ENCODE data around the gene NSG1. TPM values are rescaled to one million over a fixed set of nuclear protein-coding genes. Genes with fewer than 3 reads are reported as not detected.

Gene NSG1
- total RNA-seq, 2 donors from 2014 or later: 14.4 to 19.6 TPM

- Histone ChIP-seq H3K4me1 (no peaks in the 10 kb centered on the region), H3K36me3 (no peaks in the 10 kb centered on the region), H3K27me3 (no peaks in the 10 kb centered on the region), H3K4me3 (no peak overlapping the region), H3K27ac (no peak overlapping the region), H3K9me3 (no peaks in the 10 kb centered on the region)
- no peak for TF ChIP-seq CTCF (IDR thresholded peaks at IDR 0.05)
- DNase-seq (ENCODE audit: low spot score): no peak
These were observed 16.1 kb downstream of the NSG1 start for GRCh38 chr4:4402966-4403365.

GRCh38 chr4:4405358-4405962 is 18.6 kb downstream of the NSG1 start:
- H3K4me1 ChIP-seq: no peaks in the 10 kb centered on the region
- TF ChIP-seq CTCF (IDR thresholded peaks at IDR 0.05): no peak

DNA sequence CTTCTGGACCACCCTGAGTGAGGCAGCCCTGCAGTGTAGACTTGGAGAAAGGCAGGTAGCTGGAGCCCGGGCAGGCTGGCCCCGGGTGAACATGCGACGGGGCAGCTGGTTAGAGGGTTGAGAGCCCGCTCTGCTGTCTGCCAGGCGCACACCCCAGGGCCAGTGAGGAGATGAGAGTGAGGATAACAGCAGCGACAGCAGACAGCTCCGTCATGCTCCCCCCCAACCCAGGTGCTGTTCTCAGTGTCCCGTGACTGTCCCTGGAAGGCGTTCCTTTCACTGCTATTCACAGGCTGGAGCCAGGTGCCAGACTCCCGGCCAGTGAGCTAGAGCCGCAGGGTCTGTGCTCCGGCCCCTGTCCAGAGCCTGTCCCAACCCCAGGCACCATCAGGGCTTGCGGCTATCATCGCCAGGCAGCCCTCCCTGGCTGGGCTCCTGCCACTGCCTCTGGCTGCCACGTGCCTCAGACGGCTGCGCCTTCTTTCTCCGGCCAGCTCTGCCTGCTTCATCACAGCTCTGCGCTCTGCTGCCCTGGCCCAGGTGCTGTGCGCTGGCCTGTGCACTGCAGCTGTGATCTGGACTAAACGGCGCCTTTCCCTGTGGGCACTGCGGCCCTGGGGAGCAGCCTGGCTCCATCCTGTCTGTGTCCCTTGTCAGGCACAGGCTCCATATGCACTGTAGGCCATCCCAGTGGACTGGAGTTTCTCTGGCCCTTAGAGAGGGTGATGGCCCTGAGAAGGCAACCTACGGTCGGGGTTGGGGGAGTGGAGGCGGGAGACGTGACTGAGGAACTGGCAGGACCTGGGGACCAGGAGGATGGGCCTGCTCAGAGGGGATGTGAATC is 19.8 kb downstream of the NSG1 start:
- Histone ChIP-seq H3K27me3 (no peaks in the 10 kb centered on the region), H3K4me1 (no peaks in the 10 kb centered on the region), H3K4me3 (no peak overlapping the region), H3K36me3 (no peaks in the 10 kb centered on the region), H3K9me3 (no peaks in the 10 kb centered on the region), H3K27ac (no peak overlapping the region)
- no peak for TF ChIP-seq CTCF (IDR thresholded peaks at IDR 0.05)
- DNase-seq (ENCODE audit: low spot score): no peak

More at GRCh38 chr4:4405358-4405962, 18.6 kb downstream of the NSG1 start:
- no peak overlapping the region for H3K27ac ChIP-seq
- no peaks in the 10 kb centered on the region for H3K36me3 ChIP-seq
- H3K4me3 ChIP-seq: no peak overlapping the region
- DNase-seq (ENCODE audit: low spot score): no peak
- H3K9me3 ChIP-seq: no peaks in the 10 kb centered on the region
- H3K27me3 ChIP-seq: no peaks in the 10 kb centered on the region

GRCh38 chr4:4407299-4408131 is 20.6 kb downstream of the NSG1 start:
- Histone ChIP-seq H3K36me3 (no peaks in the 10 kb centered on the region), H3K4me3 (no peak overlapping the region), H3K9me3 (no peaks in the 10 kb centered on the region), H3K4me1 (no peaks in the 10 kb centered on the region), H3K27ac (no peak overlapping the region), H3K27me3 (no peaks in the 10 kb centered on the region)
- TF ChIP-seq CTCF (IDR thresholded peaks at IDR 0.05): no peak
- DNase-seq (ENCODE audit: low spot score): no peak

- Histone ChIP-seq H3K4me3 (no peak overlapping the region), H3K27me3 (no peaks in the 10 kb centered on the region), H3K36me3 (no peaks in the 10 kb centered on the region), H3K27ac (no peak overlapping the region), H3K9me3 (no peaks in the 10 kb centered on the region), H3K4me1 (no peaks in the 10 kb centered on the region)
- no peak for TF ChIP-seq CTCF (IDR thresholded peaks at IDR 0.05)
- DNase-seq (ENCODE audit: low spot score): no peak
These were observed 21.2 kb downstream of the NSG1 start for GRCh38 chr4:4408132-4408523.

Measured in right atrium auricular region (tissue), 2 donors.